ENCODE results near the gene PEAR1.

GRCh38 chr1:156901590-156901900 lies 8.0 kb downstream of the PEAR1 start:
- TF ChIP-seq CEBPB (IDR thresholded peaks at IDR 0.05) (no peak), FOXM1 (IDR thresholded peaks at IDR 0.05; ENCODE audit: borderline replicate concordance, low read depth) (no peak), YY1 (IDR thresholded peaks at IDR 0.05; ENCODE audit: low read depth) (no peak), EP300 (IDR thresholded peaks at IDR 0.05; ENCODE audit: borderline replicate concordance) (no peak), TAF1 (IDR thresholded peaks at IDR 0.05; ENCODE audit: low read depth) (no peak), NFIC (IDR thresholded peaks at IDR 0.05) (no peak)
